Measurements from ENCODE around the gene OR2A14. TPM values are rescaled to one million over a fixed set of nuclear protein-coding genes. Genes with fewer than 3 reads are reported as not detected.

The OR2A14 gene, protein sequence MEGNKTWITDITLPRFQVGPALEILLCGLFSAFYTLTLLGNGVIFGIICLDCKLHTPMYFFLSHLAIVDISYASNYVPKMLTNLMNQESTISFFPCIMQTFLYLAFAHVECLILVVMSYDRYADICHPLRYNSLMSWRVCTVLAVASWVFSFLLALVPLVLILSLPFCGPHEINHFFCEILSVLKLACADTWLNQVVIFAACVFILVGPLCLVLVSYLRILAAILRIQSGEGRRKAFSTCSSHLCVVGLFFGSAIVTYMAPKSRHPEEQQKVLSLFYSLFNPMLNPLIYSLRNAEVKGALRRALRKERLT
- total RNA-seq: not detected in 2 replicates

DNA sequence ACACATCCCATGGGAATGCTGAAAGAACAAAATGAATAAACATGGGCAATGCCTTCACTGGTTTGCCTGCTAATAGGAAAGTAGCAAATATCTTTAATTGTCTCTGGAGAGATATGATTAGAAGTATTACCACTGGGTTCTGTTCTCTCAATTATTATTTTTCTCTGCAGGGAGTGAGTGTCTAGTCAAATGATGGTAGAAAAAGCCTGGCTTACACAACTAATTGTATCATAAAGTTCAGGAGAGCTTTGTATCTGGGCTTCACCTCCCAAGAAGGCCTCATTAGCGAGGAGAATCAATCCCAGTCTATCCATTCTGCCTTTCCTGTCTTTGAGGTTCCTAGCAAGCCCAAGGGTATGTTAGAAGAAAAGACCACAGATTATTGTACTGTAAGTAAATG, at the start of gene OR2A14:
Gene OR2A14, plus strand, starts transcription at position 301 of the 400 bp plus-strand sequence. CDS start 5,937 bp downstream, outside the sequence.

DNA sequence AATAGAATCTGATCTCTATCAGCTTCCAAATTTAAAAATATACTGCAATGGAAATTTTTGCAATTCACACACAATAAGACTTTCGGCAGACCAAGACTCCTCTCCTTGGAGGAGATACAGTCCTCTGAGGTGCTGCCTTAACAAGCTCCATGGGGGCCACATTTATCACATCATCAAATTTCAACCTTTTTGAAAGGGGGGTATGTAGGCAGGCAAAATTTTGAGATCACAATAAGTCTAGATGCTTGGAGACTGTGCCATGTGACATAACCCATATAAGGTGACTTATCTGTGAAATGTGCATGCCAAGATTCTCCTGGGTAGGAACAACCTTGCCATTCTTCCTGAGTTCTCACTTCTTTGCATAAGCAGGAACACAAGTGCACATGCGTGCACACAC, 37.0 kb upstream of the OR2A14 start, which contains the start of gene OR2A12:
Gene OR2A12, plus strand, starts transcription at position 301 of the 400 bp plus-strand sequence. CDS start 8,830 bp downstream, outside the sequence.

DNA sequence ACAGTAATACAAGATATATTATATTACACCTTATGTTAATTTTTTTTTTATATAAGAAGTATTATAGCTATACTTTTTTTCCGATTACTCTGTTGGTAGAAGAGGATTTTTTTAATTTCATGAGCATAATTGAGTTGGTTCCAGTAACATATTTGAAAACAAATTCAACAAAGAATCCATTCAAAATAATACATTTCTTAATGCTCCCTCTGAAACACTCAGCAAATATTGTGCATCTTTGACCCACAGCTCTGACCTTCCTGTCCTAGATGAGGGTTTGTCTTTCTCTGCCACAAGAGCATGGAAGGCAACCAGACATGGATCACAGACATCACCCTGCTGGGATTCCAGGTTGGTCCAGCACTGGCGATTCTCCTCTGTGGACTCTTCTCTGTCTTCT, 13.7 kb upstream of the OR2A14 start, which contains the start of gene OR2A2:
Gene OR2A2, plus strand, starts transcription at position 301 of the 400 bp plus-strand sequence. Its CDS starts 0 bp downstream, at position 301.

Small RNAs within 50 kb of the gene (small RNA-seq; reads per million reads assigned to genes)
- gene OR2A41P: not detected

Other genes starting within 250 kb of the OR2A14 start
- gene TCAF1, start 221.0 kb upstream of the OR2A14 start, total RNA-seq: 52.6 and 53.1 TPM in 2 replicates
- not detected in 2 replicates for gene OR2F2, start 187.9 kb upstream of the OR2A14 start, total RNA-seq
- gene OR2F1, start 168.3 kb upstream of the OR2A14 start, total RNA-seq: not detected in 2 replicates
- not detected in 2 replicates for gene OR6B1, start 122.9 kb upstream of the OR2A14 start, total RNA-seq
- gene OR2A5, start 74.2 kb upstream of the OR2A14 start, total RNA-seq: not detected in 2 replicates
- gene OR2A25, start 53.4 kb upstream of the OR2A14 start, total RNA-seq: not detected in 2 replicates
- not detected in 2 replicates for gene OR2A12, start 36.9 kb upstream of the OR2A14 start, total RNA-seq
- not detected in 2 replicates for gene OR2A2, start 13.6 kb upstream of the OR2A14 start, total RNA-seq
- 0.29 TPM in 1 of 2 replicates, not detected in the other for gene CTAGE4, start 60.3 kb downstream of the OR2A14 start, total RNA-seq
- gene ARHGEF35, start 72.7 kb downstream of the OR2A14 start, total RNA-seq: under 0.01 and 0.19 TPM in 2 replicates
- not detected in 2 replicates for gene OR2A42, start 116.4 kb downstream of the OR2A14 start, total RNA-seq
- gene OR2A7, start 141.6 kb downstream of the OR2A14 start, total RNA-seq: not detected in 2 replicates
- gene CTAGE8, start 146.1 kb downstream of the OR2A14 start, total RNA-seq: under 0.01 TPM in 1 of 2 replicates, not detected in the other
- gene OR2A1, start 189.2 kb downstream of the OR2A14 start, total RNA-seq: not detected in 2 replicates
- gene ARHGEF5, start 232.2 kb downstream of the OR2A14 start, total RNA-seq: 0.29 and 0.33 TPM in 2 replicates